Endothelial cell of umbilical vein (primary cell): ENCODE measurements around the gene ANXA6. TPM values are rescaled to one million over a fixed set of nuclear protein-coding genes. Genes with fewer than 3 reads are reported as not detected.
"Not testable (repeated sequence)": the region's sequence is repeated elsewhere in the genome, so short reads cannot be mapped to it uniquely, and the experiment has no call there.

Experiments used
- BruUV-seq: library from RNA; stranded (reverse); fragments of 400-500 nt; replicated peaks from 2 replicates; lab custom pipeline; 2021; lab: Mats Ljungman, UMichigan
- CTCF ChIA-PET: fragments of 300-600, 350-600 bp; sonication (Branson Sonifier 250); formaldehyde crosslinking; loops from one replicate; lab custom pipeline; 2021; ENCODE audit warnings: antibody characterized with exemption, inconsistent platforms; lab: Charles Lee
- POLR2A ChIA-PET: fragments of 300-600, 350-600 bp; sonication (Branson Sonifier 250); formaldehyde crosslinking; loops from one replicate; lab custom pipeline; 2021; ENCODE audit warnings: antibody characterized with exemption, inconsistent platforms; lab: Charles Lee
- DNase-seq: peaks from one replicate; pipeline ENCODE4 v3.0.0-alpha.2; 2011; ENCODE audit warnings: low read depth, low spot score
- FAIRE-seq: peaks from 2 replicates; lab custom pipeline; 2011; peaks lifted over from hg19 to GRCh38; lab: Jason Lieb, UNC
- H2AFZ ChIP-seq: 2 replicates; pipeline ENCODE4 v1.6.0; 2012; ENCODE audit warnings: low read depth, low read length, control low read depth, inconsistent platforms
- H3K27ac ChIP-seq: 2 replicates; pipeline ENCODE4 v1.5.1; 2011; ENCODE audit warnings: low read depth, mild to moderate bottlenecking, control low read depth, low read length, moderate library complexity; ENCODE audit not compliant: insufficient read depth
- H3K27me3 ChIP-seq, 2 experiments: 2 replicates each; pipeline versions ENCODE4 v1.6.0 to v1.6.1; 2011; ENCODE audit warnings: low read length in 2 of 2, mixed read lengths in 1 of 2; ENCODE audit not compliant: control insufficient read depth in 2 of 2, insufficient read depth in 2 of 2
- H3K36me3 ChIP-seq, 2 experiments: 2 replicates in 1 of 2; 3 replicates in 1 of 2; pipeline ENCODE4 v1.5.1; 2011; ENCODE audit warnings: low read length in 2 of 2, mild to moderate bottlenecking in 1 of 2, moderate library complexity in 1 of 2; ENCODE audit not compliant: control insufficient read depth in 2 of 2, insufficient read depth in 2 of 2; ENCODE audit errors: extremely low read depth in 1 of 2
- H3K4me1 ChIP-seq: 3 replicates; pipeline ENCODE4 v1.5.1; 2011; ENCODE audit warnings: mild to moderate bottlenecking, low read length; ENCODE audit not compliant: control insufficient read depth, insufficient read depth; ENCODE audit errors: extremely low read depth
- H3K4me2 ChIP-seq: 2 replicates; pipeline ENCODE4 v1.6.1; 2011; ENCODE audit warnings: low read length, control low read depth, mixed read lengths; ENCODE audit not compliant: insufficient read depth
- H3K4me3 ChIP-seq, 3 experiments: fragments of 200-600 bp in 1 of 3; sonication (generic), shearing (Covaris generic) in 1 of 3; replicated peaks in 1 of 3; 2 replicates each; pipeline ENCODE4 v1.5.1; 2011 to 2016; ENCODE audit warnings: control low read depth in 3 of 3, low read length in 3 of 3, mild to moderate bottlenecking in 2 of 3, inconsistent platforms in 1 of 3, low read depth in 1 of 3, moderate library complexity in 1 of 3; ENCODE audit not compliant: insufficient read depth in 1 of 3
- H3K79me2 ChIP-seq: 2 replicates; pipeline ENCODE4 v1.6.0; 2012; ENCODE audit warnings: low read length, inconsistent platforms; ENCODE audit not compliant: control insufficient read depth, insufficient read depth
- H3K9ac ChIP-seq: replicated peaks from 2 replicates; pipeline ENCODE3; 2011; ENCODE audit warnings: low read length, control low read depth; ENCODE audit not compliant: insufficient read depth; ENCODE audit errors: extremely low read depth
- H3K9me1 ChIP-seq: replicated peaks from 3 replicates; pipeline ENCODE4 v1.6.0; 2011; ENCODE audit warnings: mild to moderate bottlenecking, low read length; ENCODE audit not compliant: control insufficient read depth, insufficient read depth; ENCODE audit errors: extremely low read depth
- H3K9me3 ChIP-seq: replicated peaks from 2 replicates; pipeline ENCODE4 v1.5.1; 2012; ENCODE audit warnings: low read length, inconsistent platforms; ENCODE audit not compliant: control insufficient read depth, insufficient read depth
- H4K20me1 ChIP-seq: replicated peaks from 2 replicates; pipeline ENCODE3; 2011; ENCODE audit warnings: mild to moderate bottlenecking, low read length; ENCODE audit not compliant: control insufficient read depth, insufficient read depth; ENCODE audit errors: extremely low read depth
- CTCF ChIP-seq, 2 donors: IDR thresholded peaks; 1 replicate in 1 of 2; 2 replicates in 1 of 2; pipeline ENCODE4 v1.5.1; 2011; ENCODE audit warnings: low read length in 2 of 2, mild to moderate bottlenecking in 2 of 2, moderate library complexity in 2 of 2, control low read depth in 1 of 2, inconsistent platforms in 1 of 2, low read depth in 1 of 2; ENCODE audit not compliant: insufficient read depth in 1 of 2; ENCODE audit errors: extremely low read depth in 1 of 2
- EZH2 ChIP-seq: IDR thresholded peaks from 2 replicates; pipeline ENCODE4 v1.6.1; 2012; ENCODE audit warnings: borderline replicate concordance, low read depth, mild to moderate bottlenecking, moderate library complexity, low read length, inconsistent platforms; ENCODE audit not compliant: severe bottlenecking
- FOS ChIP-seq: IDR thresholded peaks from 2 replicates; pipeline ENCODE4 v1.6.1; 2011; ENCODE audit warnings: mild to moderate bottlenecking, low read length, moderate library complexity, borderline replicate concordance; ENCODE audit not compliant: insufficient read depth
- GATA2 ChIP-seq: IDR thresholded peaks from 2 replicates; pipeline ENCODE4 v1.7.0; 2011; ENCODE audit warnings: low read depth, mild to moderate bottlenecking, moderate library complexity, mixed read lengths, low read length; ENCODE audit not compliant: insufficient read length, insufficient read depth
- JUN ChIP-seq: IDR thresholded peaks from 2 replicates; pipeline ENCODE4 v1.6.1; 2011; ENCODE audit warnings: borderline replicate concordance, low read depth; ENCODE audit not compliant: insufficient read length, insufficient read depth
- MAX ChIP-seq: IDR thresholded peaks from 2 replicates; pipeline ENCODE4 v1.6.1; 2011; ENCODE audit not compliant: insufficient read depth, insufficient read length
- MYC ChIP-seq: IDR thresholded peaks from one replicate; pipeline ENCODE4 v1.6.1; 2011; ENCODE audit warnings: mild to moderate bottlenecking, low read depth, low read length
- POLR2A ChIP-seq: IDR thresholded peaks from 2 replicates; pipeline ENCODE4 v1.6.1; 2012; ENCODE audit warnings: low read depth, mild to moderate bottlenecking, control low read depth, low read length
- POLR2AphosphoS5 ChIP-seq: IDR thresholded peaks from 2 replicates; pipeline ENCODE4 v1.6.1; 2012; ENCODE audit warnings: low read depth, mild to moderate bottlenecking, control low read depth, low read length, moderate library complexity; ENCODE audit not compliant: insufficient read depth
- dilution Hi-C: fragments of 300-500 bp; cut with MboI; formaldehyde crosslinking; loops from one replicate; pipeline ENCODE4 v1.15.0; 2019; ENCODE audit warnings: low sequenced_read_pairs; ENCODE audit not compliant: extremely low pct_ligation_motif_present
- intact Hi-C: fragments of 100-400 bp; cut with micrococcal nuclease; formaldehyde crosslinking; loops from one replicate; pipeline ENCODE4 v1.10.0; 2022
- polyA plus RNA-seq, 4 experiments: library from polyadenylated mRNA; depleted of rRNA in 3 of 4; stranded (reverse) in 3 of 4; unstranded in 1 of 4; fragments of >200 nt; gene quantifications; 2 replicates each; pipeline versions ENCODE4 v1.2.1 to v1.2.3, GENCODE V29; 2011 to 2012; ENCODE audit warnings: missing spikeins in 1 of 4
- total RNA-seq: library from RNA; stranded (reverse); gene quantifications from 2 replicates; pipeline ENCODE4 v1.2.3, GENCODE V29; 2021

Gene ANXA6
- total and polyA plus RNA-seq, 2 donors (not counting 3 experiments of a cell fraction or from before 2014, with no cell fraction given) = 195 to 266 TPM

GRCh38 chr5:151197291-151197600, 39.7 kb upstream of the ANXA6 start:
- POLR2A ChIA-PET, H3K4me2 ChIP-seq, H3K27me3 ChIP-seq, H3K9ac ChIP-seq, DNase-seq, H3K4me1 ChIP-seq, H2AFZ ChIP-seq, H3K4me3 ChIP-seq, intact Hi-C loops, H3K9me1 ChIP-seq, H3K36me3 ChIP-seq, FAIRE-seq, H4K20me1 ChIP-seq, H3K9me3 ChIP-seq, CTCF ChIA-PET, H3K27ac ChIP-seq, H3K79me2 ChIP-seq, BruUV-seq, dilution Hi-C loops: not testable (repeated sequence)

- BruUV-seq = no TSS peak
- dilution Hi-C loops = no loop called here
Measured at GRCh38 chr5:151196556-151197290, 39.1 kb upstream of the ANXA6 start.

More at GRCh38 chr5:151196556-151197290, 39.1 kb upstream of the ANXA6 start:
- Histone ChIP-seq H3K79me2 (no peaks in the 10 kb centered on the region), H3K27me3 (no peaks in the 10 kb centered on the region), H2AFZ (no peak overlapping the region), H3K36me3 (no peaks in the 10 kb centered on the region), H3K9ac (no peak overlapping the region), H3K9me1 (no peaks in the 10 kb centered on the region), H3K4me1 (no peaks in the 10 kb centered on the region), H3K4me3 (no peak overlapping the region), H3K27ac (no peak overlapping the region), H3K4me2 (no peak overlapping the region), H3K9me3 (no peaks in the 10 kb centered on the region), H4K20me1 (no peaks in the 10 kb centered on the region)
- ChIA-PET CTCF (no interaction called here), POLR2A (no interaction called here)
- FAIRE-seq = no peak
- no peak for DNase-seq
- intact Hi-C loops = no loop called here
- TF ChIP-seq CTCF (IDR thresholded peaks at IDR 0.05; ENCODE audit: extremely low read depth in 1 of 2, insufficient read depth in 1 of 2, low read depth in 1 of 2, low read length in 2 of 2) (no peak), MYC (no peak), EZH2 (no peak), POLR2A (no peak), MAX (no peak), FOS (no peak), JUN (no peak), GATA2 (no peak), POLR2AphosphoS5 (no peak)
